HG03575 (cell line): ENCODE measurements around the gene DHH.

Source experiments
- ATAC-seq: cut with Tn5 transposase; IDR thresholded peaks from one replicate; pipeline ENCODE4 v1.9.1; 2021; ENCODE audit not compliant: unreplicated experiment, insufficient number of reproducible peaks, low FRiP score; ENCODE audit errors: extremely low read depth

DHH gene

GRCh38 chr12:49055092-49055491, 39.5 kb downstream of the DHH start:
- ATAC-seq = no peak

DNA sequence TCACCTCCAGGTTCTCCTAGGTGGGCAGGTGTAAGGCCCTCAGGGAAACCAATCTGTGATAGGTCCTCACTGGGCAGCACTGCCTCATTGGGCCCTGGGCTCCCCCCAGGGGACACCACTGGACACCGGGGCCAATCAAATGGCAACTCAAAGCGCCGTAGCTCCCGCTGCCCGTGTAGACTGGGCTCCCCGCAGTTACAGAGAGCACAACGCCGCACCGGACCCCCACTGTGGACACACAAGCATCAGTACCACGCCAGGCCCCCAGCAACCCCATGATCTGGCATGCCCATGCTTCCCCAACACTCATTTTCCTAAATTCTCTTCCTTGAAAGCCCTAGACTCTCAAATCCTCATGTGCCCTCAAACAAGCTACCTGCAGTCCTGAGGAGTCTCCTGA, 40.1 kb downstream of the DHH start:
- no peak for ATAC-seq

GRCh38 chr12:49054096-49054495, 40.5 kb downstream of the DHH start:
- ATAC-seq = no peak

- ATAC-seq = no peak
These were observed 42.0 kb downstream of the DHH start for GRCh38 chr12:49052451-49053208.

- ATAC-seq = no peak
These were observed 42.7 kb downstream of the DHH start for GRCh38 chr12:49051777-49052438.

DNA sequence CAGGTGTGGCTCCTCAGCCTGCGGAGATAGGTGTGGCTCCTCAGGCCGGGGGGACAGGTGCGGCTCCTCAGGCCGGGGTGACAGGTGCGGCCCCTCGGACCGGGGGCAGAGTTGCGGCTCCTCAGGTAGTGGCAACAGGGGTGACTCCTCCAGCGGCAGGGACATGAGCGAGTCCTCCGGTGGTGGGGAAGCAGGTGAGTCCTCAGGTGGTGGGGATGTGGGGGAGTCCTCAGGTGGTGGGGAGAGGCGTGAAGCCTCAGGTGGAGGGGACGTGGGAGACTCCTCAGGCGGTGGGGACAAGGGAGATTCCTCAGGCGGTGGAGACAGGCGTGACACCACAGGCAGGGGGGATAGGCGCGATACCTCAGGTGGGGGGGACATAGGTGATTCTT, 43.2 kb downstream of the DHH start:
- ATAC-seq = no peak

DNA sequence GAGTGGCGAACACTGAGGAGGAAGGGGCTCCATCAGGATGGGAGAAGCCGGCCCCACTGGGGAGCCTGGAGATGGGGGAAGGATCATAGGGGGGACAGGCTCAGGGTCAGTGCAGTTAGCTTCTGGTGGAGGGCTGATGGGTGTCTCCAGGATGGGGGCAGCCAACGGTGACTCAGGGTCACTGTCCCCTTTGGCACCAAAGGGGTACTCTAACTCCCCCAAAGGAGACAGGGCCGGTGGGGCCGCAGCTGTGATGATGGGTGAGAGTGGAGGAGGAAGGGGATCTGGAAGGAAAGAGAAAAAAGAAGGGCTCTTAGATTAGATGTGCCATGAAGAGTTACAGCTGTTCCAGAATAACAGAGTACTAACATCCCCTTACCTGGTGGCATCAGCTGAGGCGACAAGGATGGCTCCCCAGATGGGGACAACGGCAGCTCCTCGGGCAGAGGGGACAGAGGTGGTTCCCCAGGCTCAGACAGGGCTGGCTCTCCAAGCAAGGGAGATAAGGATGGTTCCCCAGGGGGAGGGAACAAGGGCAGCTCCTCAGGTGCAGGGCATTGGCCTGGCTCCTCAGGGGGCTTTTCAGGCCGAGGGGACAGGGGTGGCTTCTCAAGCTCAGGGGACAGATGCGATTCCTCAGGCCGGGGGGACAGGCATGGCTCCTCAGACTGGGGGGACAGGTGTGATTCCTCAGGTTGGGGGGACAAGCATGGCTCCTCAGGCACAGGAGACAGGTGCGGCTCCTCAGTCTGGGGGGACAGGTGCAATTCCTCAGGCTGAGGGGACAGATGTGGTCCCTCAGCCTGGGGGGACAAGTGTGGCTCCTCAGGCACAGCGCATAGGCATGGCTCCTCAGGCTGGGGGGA, 43.9 kb downstream of the DHH start:
- no peak for ATAC-seq

GRCh38 chr12:49049566-49050224, 44.9 kb downstream of the DHH start:
- no peak for ATAC-seq

GRCh38 chr12:49048953-49049352, 45.6 kb downstream of the DHH start:
- no peak for ATAC-seq

GRCh38 chr12:49046129-49046895, 48.3 kb downstream of the DHH start:
- ATAC-seq = no peak

DNA sequence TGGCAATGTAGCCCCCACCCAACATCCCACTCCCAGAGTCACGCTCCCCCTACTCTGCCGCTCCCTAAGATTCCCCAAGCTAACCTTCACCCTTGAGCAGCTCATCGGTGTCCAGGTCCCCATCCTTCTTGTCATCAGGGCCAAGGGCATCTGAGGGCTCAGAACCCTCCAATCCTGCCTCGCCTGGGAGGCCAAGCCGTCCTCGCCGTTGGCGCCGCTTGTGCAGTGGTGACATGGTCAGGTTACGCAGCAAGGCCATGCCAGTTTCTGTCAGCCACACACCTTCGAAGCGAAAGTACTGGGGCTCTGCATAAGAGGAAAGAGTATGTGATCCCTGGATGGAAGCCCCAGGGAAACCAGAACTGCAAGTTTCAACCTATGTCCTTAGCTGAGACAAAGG, 49.9 kb downstream of the DHH start:
- ATAC-seq = no peak

DNA sequence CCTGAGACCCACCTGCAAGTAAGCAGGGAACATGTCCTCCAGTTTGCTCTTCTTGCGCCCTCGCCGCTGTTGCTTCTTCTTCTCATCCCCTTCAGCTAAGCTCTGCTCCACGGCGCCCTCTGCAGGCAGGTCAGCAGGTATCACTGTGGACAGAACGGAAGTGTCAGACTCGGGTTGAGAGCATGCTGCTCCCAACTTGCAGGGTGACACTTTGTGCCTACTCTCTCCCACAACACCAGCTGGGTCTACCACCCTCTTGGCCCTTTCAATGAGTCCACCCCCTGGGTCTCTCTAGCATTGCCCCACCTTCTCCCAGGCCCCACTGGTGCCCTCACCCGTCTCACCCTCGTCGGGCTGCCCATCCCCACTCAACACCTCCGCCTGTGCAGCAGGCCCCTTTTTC, 50.7 kb downstream of the DHH start:
- ATAC-seq = no peak

DNA sequence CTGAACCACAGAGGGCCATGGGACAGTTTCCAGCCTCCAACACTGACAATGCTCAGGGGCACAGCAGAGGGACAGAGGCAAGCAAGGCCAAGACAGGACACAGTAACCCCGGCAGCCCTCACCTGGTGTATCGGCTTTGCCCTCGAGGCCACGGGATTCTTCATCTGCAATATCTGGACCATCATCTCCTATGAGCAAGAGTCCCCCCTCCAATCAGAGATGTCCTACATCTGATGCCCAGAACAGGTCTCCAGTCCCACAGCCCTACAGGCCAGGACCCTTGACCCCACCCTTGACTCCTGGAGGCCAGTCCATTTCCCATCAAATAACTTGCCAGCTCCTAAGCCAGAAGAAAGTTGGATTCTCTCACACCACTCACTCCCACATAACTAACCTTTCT, 51.4 kb downstream of the DHH start:
- ATAC-seq = no peak

GRCh38 chr12:49041881-49042484, 52.6 kb downstream of the DHH start:
- no peak for ATAC-seq

DNA sequence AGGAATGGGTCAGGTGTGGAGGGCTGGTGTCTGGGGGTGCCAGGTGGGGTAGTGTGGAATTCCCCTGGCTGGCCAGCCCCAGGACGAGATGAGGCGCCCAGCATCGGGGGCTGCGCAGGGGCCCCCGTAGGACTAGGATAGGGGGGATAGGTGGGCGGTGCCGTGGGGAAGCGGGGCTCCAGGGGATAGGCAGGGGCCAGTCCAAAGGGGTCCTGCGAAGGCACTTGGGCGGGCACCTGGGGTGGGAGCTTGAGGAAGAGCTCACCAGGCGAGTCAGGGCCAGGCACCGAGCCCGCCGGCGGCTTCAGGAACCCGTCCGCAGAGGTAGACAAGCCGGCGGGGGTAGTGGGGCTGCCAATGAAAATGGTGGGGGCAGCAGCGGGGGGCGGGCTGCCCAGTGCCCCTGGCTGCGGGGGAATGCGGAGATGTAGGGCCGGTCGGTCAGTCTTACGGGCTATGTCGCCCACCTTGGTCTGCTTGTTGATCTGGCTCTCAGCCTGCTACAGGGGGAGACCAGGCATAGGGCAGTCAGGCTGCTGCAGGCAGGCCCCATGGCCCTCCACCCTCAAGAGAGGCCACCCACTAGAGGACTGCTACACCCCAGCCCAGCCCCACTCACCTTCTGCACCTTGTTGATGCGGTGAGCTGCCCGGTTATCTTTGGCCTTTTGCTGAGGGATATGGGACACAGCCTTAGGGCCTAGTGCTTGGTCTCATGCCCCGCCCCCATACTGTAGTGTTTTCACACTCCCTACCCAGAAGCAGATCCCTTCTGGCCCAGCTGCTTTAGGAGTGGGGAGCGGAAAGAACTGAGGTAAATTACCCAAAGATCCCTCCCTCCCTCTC, 53.3 kb downstream of the DHH start:
- ATAC-seq = no peak

- ATAC-seq = no peak
These were observed 54.2 kb downstream of the DHH start for GRCh38 chr12:49040364-49040855.
